ENCODE data around the gene TNFRSF17. TPM values are rescaled to one million over a fixed set of nuclear protein-coding genes. Genes with fewer than 3 reads are reported as not detected.

TNFRSF17 gene
- total and polyA plus RNA-seq, 2 of the 8 experiments (the other 6 are each of a cell fraction or from before 2014, with no cell fraction given), result not detected

- TF ChIP-seq CHD7 (IDR thresholded peaks at IDR 0.05; ENCODE audit: insufficient replicate concordance, low read length) (no peak), KDM1A (IDR thresholded peaks at IDR 0.05; ENCODE audit: borderline replicate concordance, low read length) (no peak), RAD21 (IDR thresholded peaks at IDR 0.05 in 1 of 2, conservative IDR thresholded peaks at IDR 0.05 in 1 of 2; ENCODE audit: low read depth in 2 of 2, low read length in 2 of 2) (no peak), BRCA1 (IDR thresholded peaks at IDR 0.05; ENCODE audit: low read depth, low read length) (no peak), HDAC2 (IDR thresholded peaks at IDR 0.05; ENCODE audit: borderline replicate concordance in 1 of 2, low read depth in 2 of 2, low read length in 2 of 2) (no peak), BCL11A (IDR thresholded peaks at IDR 0.05; ENCODE audit: low read depth in 2 of 2, low read length in 2 of 2) (no peak), BACH1 (IDR thresholded peaks at IDR 0.05; ENCODE audit: low read length) (no peak), ATF2 (IDR thresholded peaks at IDR 0.05; ENCODE audit: low read length) (no peak)
Measured at GRCh38 chr16:11988258-11988978, 23.4 kb downstream of the TNFRSF17 start (continued).

Data from H1 (cell line).